ENCODE results near the gene LAMA5.

The LAMA5 gene

DNA sequence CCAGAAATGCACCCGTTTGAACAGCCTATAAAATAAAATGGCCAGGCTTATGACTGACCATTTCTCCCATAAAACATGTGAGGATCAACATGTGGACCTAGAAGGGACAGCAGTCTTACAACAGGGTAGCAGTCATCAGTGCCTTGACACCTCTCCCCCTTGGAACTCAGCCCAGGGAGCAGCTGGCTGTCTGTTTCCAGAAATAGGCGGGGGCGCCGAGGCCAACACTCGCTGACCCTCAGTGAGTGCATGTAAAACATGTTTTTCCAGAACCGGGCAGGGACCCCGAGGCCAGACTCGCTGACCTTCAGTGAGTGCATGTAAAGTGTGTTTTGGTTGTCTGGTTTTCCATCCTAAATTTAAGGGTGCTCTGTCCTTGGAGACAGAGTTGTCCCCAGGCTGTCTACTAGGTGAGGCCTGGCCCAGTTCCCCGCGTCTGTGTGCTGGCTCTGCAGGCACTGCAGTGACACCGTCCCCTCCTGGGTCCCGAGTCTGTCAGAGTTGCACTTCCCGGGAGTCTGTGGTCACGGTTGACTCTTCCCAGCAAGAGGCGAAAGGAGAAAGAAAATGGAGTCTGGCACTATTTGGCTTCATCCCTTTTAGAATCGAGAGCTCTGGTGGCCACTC lies 84.1 kb downstream of the LAMA5 start:
- no peak for DNase-seq

DNA sequence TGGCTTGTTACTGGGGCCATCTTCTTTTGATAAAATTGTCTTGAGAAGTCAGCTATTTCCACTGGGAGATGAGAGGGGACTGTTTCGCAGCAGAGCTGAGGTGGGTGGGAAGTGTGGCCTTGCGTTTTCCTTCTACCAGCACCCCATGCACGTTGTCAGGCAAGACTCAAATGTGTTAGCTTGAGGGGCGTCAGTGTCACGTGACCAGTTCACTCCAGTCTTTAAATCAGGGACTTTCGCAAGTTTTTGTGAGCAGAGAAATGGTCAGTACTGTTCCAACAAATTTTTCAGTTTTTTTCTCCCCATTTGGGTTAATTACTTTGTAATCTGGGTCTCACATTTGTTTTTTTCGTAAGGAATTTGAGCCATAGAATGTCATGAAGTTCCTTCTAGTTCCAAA lies 85.0 kb downstream of the LAMA5 start:
- no peak for DNase-seq

- no peak for DNase-seq
Measured at GRCh38 chr20:62281161-62281933, 85.8 kb downstream of the LAMA5 start.

GRCh38 chr20:62280303-62280702 lies 86.8 kb downstream of the LAMA5 start:
- DNase-seq: no peak

DNA sequence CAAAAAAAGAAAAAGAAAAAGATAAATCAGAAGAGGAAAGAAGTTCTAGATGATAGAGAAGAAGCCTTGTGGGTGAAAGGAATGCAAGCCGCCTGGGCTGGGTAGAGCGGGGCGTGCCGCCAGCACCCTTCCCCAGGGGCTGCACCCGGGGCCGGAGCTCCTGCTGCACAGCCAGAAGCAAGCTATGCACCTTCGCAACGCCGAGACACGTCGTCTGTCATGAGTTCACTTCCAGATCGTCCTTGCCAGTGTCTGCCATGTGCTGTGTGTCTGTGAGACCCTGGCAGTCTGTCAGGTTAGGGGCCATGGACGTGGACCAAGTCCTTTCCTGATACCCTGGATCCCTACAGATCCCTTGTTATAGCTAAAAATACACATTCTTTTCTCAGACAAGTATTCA lies 89.9 kb downstream of the LAMA5 start:
- DNase-seq: no peak

GRCh38 chr20:62276439-62276838 lies 90.7 kb downstream of the LAMA5 start:
- no peak for DNase-seq

GRCh38 chr20:62275219-62275618 lies 91.9 kb downstream of the LAMA5 start:
- no peak for DNase-seq

- no peak for DNase-seq
Measured at GRCh38 chr20:62274332-62274950, 92.7 kb downstream of the LAMA5 start.

DNA sequence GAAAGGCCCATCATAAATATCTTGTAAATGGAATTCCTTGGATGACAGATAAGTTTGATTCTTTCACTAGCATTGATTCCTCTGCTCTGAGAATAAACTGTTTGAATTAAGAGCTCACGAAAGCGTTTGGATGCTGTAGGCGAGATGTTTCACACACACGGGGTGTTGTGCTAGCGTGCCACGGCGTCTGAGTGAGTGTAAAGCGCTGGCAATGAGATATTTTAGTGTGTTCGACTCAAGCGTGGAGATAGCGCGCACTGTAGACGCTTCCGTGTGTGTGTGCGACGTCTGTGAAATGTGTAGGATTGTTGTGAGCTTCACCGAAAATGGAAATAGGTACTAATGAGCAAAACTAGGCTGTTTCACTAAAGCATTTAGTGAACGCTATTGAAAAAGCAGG lies 93.7 kb downstream of the LAMA5 start:
- DNase-seq: no peak

GRCh38 chr20:62272200-62272599 lies 94.9 kb downstream of the LAMA5 start:
- DNase-seq: no peak

DNA sequence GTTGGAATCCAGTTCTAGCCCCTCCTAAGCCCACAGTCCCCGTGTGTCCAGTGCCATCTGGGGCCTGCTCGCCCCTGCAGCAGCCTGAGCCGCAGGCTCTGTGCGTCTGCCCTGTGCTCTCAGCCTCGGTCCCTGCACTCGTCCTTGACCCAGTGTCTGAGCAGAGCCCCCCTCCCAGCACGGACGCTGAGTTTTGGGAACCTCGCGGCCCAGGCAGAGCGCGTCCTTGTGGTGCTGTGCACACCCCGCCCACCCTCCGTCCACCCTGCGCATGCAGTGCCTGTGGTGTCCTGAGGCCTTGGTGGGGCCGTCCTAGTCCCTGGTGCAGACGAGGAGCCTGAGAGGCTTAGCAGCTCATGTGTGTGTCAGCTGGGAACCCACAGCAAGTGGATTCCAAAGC lies 97.2 kb downstream of the LAMA5 start:
- DNase-seq: no peak

DNA sequence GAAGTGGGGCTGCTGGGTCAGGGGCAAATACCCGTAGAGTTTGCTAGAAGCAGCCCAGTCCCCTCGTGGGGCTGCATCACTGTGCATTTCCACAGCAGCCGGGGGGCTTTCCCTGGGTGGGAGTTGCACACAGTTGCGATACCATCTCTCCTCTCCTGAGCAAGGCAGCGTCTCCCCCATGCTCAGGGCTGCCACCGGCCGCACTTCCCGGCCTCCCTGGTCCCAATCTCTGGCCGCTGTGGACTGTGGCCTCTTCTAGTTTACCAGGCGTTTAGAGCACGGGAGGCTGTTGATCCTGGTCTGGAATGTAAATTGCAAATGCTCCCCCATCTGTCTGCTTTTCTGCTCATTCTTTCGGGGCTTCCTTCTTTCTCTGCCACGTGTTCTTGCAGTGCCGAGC lies 97.7 kb downstream of the LAMA5 start:
- no peak for DNase-seq

DNA sequence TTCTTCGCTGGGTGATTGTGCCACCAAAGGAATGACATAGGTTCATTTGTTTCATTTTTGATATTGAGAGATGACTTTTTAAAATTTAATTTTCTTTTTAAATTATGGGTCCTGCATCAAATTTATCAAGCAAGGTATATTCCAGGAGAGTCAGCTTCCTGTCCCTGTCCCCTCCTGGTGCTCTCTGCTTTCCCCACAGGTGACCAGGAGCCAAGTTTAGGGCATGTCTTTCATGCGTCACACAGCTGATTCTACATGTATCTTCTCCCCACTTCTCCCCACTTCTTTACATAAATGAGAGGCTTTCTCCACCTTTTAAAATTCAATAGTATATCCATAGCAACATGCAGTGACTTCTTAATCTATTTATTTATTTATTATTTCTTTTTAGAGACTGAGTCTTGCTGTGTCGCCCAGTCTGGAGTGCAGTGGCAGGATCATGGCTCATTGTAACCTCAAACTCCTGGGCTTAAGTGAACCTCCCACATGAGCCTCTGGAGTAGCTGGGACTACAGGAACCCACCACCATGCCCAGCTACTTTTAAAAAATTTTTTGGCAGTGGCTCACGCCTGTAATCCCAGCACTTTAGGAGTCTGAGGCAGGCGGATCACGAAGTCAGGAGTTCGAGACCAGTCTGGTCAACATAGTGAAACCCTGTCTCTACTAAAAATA lies 98.7 kb downstream of the LAMA5 start:
- DNase-seq: no peak

DNA sequence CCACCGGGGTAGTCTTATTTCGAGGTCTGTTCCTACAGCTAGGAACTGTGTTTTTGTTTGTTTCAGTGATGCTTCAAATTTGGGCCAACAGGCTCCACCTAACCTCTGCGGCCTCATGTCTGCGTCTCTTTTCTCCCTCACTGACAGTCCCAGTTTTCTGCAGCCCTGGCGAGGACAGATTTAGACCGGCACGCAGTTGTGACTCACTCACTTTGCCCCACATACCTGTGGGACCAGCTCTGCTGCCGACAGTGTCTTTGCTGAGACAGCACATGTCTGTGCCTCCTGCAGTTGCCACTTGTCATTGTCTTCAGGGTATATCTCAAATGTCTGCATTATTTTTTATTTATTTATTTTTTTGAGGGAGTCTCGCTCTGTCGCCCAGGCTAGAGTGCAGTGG lies 99.6 kb downstream of the LAMA5 start:
- no peak for DNase-seq

- DNase-seq: no peak
Measured at GRCh38 chr20:62266851-62267250, 100.3 kb downstream of the LAMA5 start.

DNA sequence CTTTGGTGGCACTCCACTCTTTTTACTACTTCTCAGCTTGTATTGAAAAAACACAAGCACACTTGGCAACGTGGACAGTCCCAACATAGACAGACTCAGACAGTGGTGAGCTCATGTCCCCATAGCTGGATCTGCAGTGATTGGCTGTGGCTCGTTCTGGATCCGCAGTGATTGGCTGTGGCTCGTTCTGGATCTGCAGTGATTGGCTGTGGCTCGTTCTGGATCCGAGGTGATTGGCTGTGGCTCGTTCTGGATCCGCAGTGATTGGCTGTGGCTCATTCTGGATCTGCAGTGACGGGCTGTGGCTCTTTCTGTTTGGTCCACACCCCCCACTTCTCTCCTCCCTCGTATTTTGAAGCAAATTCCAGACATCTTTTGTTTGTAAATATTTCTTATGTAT lies 100.8 kb downstream of the LAMA5 start:
- no peak for DNase-seq

DNA sequence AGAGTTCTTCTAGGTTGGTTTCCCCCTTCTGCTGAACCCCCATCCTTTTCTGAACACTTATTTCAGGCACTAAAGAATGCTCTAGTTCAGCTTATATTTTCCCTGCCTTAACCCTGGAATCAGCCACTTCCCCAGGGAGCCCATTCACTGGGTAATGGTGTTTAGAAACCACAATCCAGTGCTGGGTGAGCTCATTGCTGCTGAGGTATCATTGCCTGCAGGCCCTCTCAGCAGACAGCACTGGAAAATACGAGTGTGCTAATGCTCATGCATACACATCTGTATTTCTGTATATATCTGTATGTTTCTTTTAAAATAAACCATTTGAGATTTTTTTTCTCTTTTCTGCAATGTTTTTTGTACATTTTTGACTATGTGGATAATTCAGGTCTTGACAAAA lies 101.7 kb downstream of the LAMA5 start:
- no peak for DNase-seq

DNA sequence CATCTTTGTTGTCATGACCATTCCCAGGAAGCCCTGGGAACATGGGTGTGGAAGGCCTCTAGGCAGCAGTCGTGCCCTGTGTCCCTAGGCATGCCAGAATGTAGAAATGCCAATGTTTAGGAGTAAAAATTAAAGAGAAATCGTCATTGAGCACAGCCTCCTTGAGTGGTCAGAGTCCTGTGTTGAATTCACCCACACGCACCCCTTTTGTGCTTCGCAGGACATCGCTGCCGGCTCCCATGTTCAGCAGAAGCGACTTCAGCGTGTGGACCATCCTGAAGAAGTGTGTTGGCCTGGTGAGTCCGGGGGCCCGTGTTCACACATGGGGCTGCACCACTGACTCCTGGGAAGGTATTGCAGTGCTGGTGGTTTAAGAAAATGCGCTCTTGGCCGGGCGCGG lies 103.7 kb downstream of the LAMA5 start:
- DNase-seq: no peak

GRCh38 chr20:62262064-62262463 lies 105.0 kb downstream of the LAMA5 start:
- no peak for DNase-seq

DNA sequence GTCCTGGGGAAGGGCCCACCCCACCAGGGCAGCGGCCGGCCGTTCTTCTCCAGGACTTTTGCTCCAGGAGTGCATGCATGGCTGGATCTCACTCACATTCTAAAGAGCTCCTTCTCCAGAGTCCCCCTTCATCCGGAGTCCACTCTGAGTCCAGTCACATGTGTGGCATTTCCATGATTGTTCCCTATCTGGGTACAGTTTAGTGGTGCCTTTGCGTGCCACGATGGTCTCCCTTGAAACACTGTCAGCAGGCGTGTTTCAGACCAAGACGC lies 107.9 kb downstream of the LAMA5 start:
- no peak for DNase-seq

All from CD4-positive, alpha-beta T cell treated with Interleukin-6 for 4 hours (primary cell).